ENCODE data around the gene RBM20. TPM values are rescaled to one million over a fixed set of nuclear protein-coding genes. Genes with fewer than 3 reads are reported as not detected.
A peak's percentile ranks its signal among the peaks of the same experiment; 100 is the strongest.

RBM20 gene
- polyA plus RNA-seq, 3 donors = not detected

DNA sequence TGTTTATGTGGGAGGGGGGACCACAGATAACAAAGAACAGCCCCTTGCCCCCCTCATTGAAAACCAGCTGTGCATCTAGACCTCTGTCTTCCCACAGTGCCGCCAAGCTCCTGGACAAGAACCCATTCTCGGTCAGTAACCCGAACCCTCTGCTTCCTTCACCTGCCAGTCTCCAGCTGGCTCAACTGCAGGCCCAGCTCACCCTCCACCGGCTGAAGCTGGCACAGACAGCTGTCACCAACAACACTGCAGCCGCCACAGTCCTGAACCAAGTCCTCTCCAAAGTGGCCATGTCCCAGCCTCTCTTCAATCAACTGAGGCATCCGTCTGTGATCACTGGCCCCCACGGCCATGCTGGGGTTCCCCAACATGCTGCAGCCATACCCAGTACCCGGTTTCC lies 136.6 kb downstream of the RBM20 start:
- no peaks in the 10 kb centered on the region for H4K20me1 ChIP-seq (ENCODE audit: insufficient read depth, low read length)
- WGBS (ENCODE audit: insufficient coverage) = 99% methylated on average over 8 of the region's 8 CpGs
- H3K4me3 Mint-ChIP-seq = no peak overlapping the region
- no peak overlapping the region for H3K9ac ChIP-seq (ENCODE audit: insufficient read depth, low read length, poor library complexity, severe bottlenecking)
- H2AFZ ChIP-seq (ENCODE audit: insufficient read depth, low read depth, low read length, poor library complexity, severe bottlenecking) = no peak overlapping the region
- H3K4me3 ChIP-seq (replicated peaks in 1 of 3; ENCODE audit: low read depth in 2 of 3, low read length in 3 of 3) = no peak overlapping the region
- no peaks in the 10 kb centered on the region for H3K79me2 ChIP-seq (ENCODE audit: insufficient read depth, low read length)
- no peak for DNase-seq
- H3K27ac ChIP-seq (ENCODE audit: low read depth in 1 of 2, low read length in 2 of 2) = no peak overlapping the region
- intact Hi-C loops (cut with micrococcal nuclease) = no loop called here
- H3K9me3 ChIP-seq (replicated peaks in 1 of 2; ENCODE audit: control insufficient read depth in 1 of 2, insufficient read depth in 1 of 2, low read length in 2 of 2) = no peaks in the 10 kb centered on the region
- no peaks in the 10 kb centered on the region for H3K4me1 ChIP-seq (ENCODE audit: control insufficient read depth in 1 of 2, insufficient read depth in 2 of 2, low read length in 2 of 2)
- H3K9me3 Mint-ChIP-seq = no peaks in the 10 kb centered on the region
- H3K36me3 ChIP-seq (replicated peaks in 1 of 2; ENCODE audit: control insufficient read depth in 1 of 2, insufficient read depth in 2 of 2, low read length in 2 of 2) = no peaks in the 10 kb centered on the region
- no peaks in the 10 kb centered on the region for H3K27me3 ChIP-seq (ENCODE audit: control insufficient read depth in 2 of 2, insufficient read depth in 2 of 2, low read length in 2 of 2)
- TF ChIP-seq, protein P1, sequence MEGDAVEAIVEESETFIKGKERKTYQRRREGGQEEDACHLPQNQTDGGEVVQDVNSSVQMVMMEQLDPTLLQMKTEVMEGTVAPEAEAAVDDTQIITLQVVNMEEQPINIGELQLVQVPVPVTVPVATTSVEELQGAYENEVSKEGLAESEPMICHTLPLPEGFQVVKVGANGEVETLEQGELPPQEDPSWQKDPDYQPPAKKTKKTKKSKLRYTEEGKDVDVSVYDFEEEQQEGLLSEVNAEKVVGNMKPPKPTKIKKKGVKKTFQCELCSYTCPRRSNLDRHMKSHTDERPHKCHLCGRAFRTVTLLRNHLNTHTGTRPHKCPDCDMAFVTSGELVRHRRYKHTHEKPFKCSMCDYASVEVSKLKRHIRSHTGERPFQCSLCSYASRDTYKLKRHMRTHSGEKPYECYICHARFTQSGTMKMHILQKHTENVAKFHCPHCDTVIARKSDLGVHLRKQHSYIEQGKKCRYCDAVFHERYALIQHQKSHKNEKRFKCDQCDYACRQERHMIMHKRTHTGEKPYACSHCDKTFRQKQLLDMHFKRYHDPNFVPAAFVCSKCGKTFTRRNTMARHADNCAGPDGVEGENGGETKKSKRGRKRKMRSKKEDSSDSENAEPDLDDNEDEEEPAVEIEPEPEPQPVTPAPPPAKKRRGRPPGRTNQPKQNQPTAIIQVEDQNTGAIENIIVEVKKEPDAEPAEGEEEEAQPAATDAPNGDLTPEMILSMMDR (IDR thresholded peaks at IDR 0.05) = no peak
- peaks cover 5 to 6% (median 5%) of the 10 kb centered on the region in 3 donors for H3K27me3 Mint-ChIP-seq (ENCODE audit: low read depth in 3 of 3)
- H3K4me1 Mint-ChIP-seq = no peaks in the 10 kb centered on the region
- peak overlapping the region in 1 of 7 donors; percentile 42 for H3K27ac Mint-ChIP-seq
- H3K36me3 Mint-ChIP-seq = no peaks in the 10 kb centered on the region
- H3K4me2 ChIP-seq (replicated peaks; ENCODE audit: extremely low read depth, low read length, poor library complexity, severe bottlenecking) = no peak overlapping the region

DNA sequence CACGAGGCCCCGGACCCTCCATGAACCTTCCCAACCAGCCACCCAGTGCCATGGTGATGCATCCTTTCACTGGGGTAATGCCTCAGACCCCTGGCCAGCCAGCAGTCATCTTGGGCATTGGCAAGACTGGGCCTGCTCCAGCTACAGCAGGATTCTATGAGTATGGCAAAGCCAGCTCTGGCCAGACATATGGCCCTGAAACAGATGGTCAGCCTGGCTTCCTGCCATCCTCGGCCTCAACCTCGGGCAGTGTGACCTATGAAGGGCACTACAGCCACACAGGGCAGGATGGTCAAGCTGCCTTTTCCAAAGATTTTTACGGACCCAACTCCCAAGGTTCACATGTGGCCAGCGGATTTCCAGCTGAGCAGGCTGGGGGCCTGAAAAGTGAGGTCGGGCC lies 137.0 kb downstream of the RBM20 start:
- no peak overlapping the region for H3K4me2 ChIP-seq (replicated peaks; ENCODE audit: extremely low read depth, low read length, poor library complexity, severe bottlenecking)
- no peaks in the 10 kb centered on the region for H3K9me3 ChIP-seq (replicated peaks in 1 of 2; ENCODE audit: control insufficient read depth in 1 of 2, insufficient read depth in 1 of 2, low read length in 2 of 2)
- Mint-ChIP-seq H3K27me3 (ENCODE audit: low read depth in 3 of 3) (peaks cover 5 to 6% (median 5%) of the 10 kb centered on the region in 3 donors), H3K9me3 (no peaks in the 10 kb centered on the region), H3K4me3 (no peak overlapping the region), H3K36me3 (no peaks in the 10 kb centered on the region), H3K27ac (no peak overlapping the region), H3K4me1 (no peaks in the 10 kb centered on the region)
- no peaks in the 10 kb centered on the region for H3K79me2 ChIP-seq (ENCODE audit: insufficient read depth, low read length)
- intact Hi-C loops (cut with micrococcal nuclease) = no loop called here
- no peak overlapping the region for H3K4me3 ChIP-seq (replicated peaks in 1 of 3; ENCODE audit: low read depth in 2 of 3, low read length in 3 of 3)
- H3K36me3 ChIP-seq (replicated peaks in 1 of 2; ENCODE audit: control insufficient read depth in 1 of 2, insufficient read depth in 2 of 2, low read length in 2 of 2) = no peaks in the 10 kb centered on the region
- no peaks in the 10 kb centered on the region for H4K20me1 ChIP-seq (ENCODE audit: insufficient read depth, low read length)
- no peak overlapping the region for H3K9ac ChIP-seq (ENCODE audit: insufficient read depth, low read length, poor library complexity, severe bottlenecking)
- WGBS (ENCODE audit: insufficient coverage) = 96% methylated on average over 6 of the region's 7 CpGs
- H2AFZ ChIP-seq (ENCODE audit: insufficient read depth, low read depth, low read length, poor library complexity, severe bottlenecking) = no peak overlapping the region
- H3K27me3 ChIP-seq (ENCODE audit: control insufficient read depth in 2 of 2, insufficient read depth in 2 of 2, low read length in 2 of 2) = no peaks in the 10 kb centered on the region
- DNase-seq = no peak
- no peaks in the 10 kb centered on the region for H3K4me1 ChIP-seq (ENCODE audit: control insufficient read depth in 1 of 2, insufficient read depth in 2 of 2, low read length in 2 of 2)
- no peak overlapping the region for H3K27ac ChIP-seq (ENCODE audit: low read depth in 1 of 2, low read length in 2 of 2)
- TF ChIP-seq, protein P1 (IDR thresholded peaks at IDR 0.05) = no peak

All from CD14-positive monocyte (primary cell).